Left colon (tissue), 2 donors: Measurements from ENCODE around the gene RSKR. TPM values are rescaled to one million over a fixed set of nuclear protein-coding genes. Genes with fewer than 3 reads are reported as not detected.
A peak's percentile ranks its signal among the peaks of the same experiment; 100 is the strongest.
"Not testable (repeated sequence)": the region's sequence is repeated elsewhere in the genome, so short reads cannot be mapped to it uniquely, and the experiment has no call there.

Experiments used
- ATAC-seq: fragments of 200-7000 bp; cut with Tn5 transposase; one replicate; pipeline ENCODE4 v1.9.1; 2020; ENCODE audit warnings: mild to moderate bottlenecking, moderate library complexity
- DNase-seq, 2 donors: peaks; one replicate each; pipeline ENCODE4 v3.0.0-alpha.2; 2020
- intact Hi-C, 2 donors: fragments of 100-400 bp; cut with DNase I in 1 of 2; cut with micrococcal nuclease in 1 of 2; formaldehyde crosslinking; loops; one replicate each; pipeline versions ENCODE4 v1.11.2 to v1.14.0; 2022; cut with DNase I, micrococcal nuclease
- total RNA-seq, 2 donors: library from RNA; stranded (reverse); fragmentation: NEBNext Ultra II Directional; extraction: Animal tissue kit (Norgen Biotek cat#: 25700); gene quantifications; one replicate each; pipeline ENCODE4 v1.2.1, GENCODE V29; 2021
- donor health status: DM: no; HTN: no; CAD: no.
- donor health status: DM: yes; HTN: yes; CAD: no.

Gene RSKR
- total RNA-seq, 2 donors from 2014 or later = 10.2 to 13.5 TPM

GRCh38 chr17:28592260-28592659 lies 21.7 kb downstream of the RSKR start:
- DNase-seq (no peak), ATAC-seq (no peak)
- intact Hi-C loops = no loop called here

- intact Hi-C loops = no loop called here
- no peak for DNase-seq
- no peak for ATAC-seq
Measured at GRCh38 chr17:28585851-28586250, 28.1 kb downstream of the RSKR start.

- no peak for DNase-seq
- no peak for ATAC-seq
- intact Hi-C loops = no loop called here
Measured at GRCh38 chr17:28584434-28584833, 29.6 kb downstream of the RSKR start.

GRCh38 chr17:28582513-28582912 lies 31.5 kb downstream of the RSKR start:
- intact Hi-C loops = no loop called here
- no peak for DNase-seq
- ATAC-seq = no peak

- ATAC-seq (no peak), DNase-seq (no peak)
- intact Hi-C loops = no loop called here
Measured at GRCh38 chr17:28580959-28581358, 33.0 kb downstream of the RSKR start.

GRCh38 chr17:28579526-28579925 lies 34.5 kb downstream of the RSKR start:
- DNase-seq = no peak
- no peak for ATAC-seq
- intact Hi-C loops = no loop called here

GRCh38 chr17:28578246-28579195 lies 35.5 kb downstream of the RSKR start:
- ATAC-seq = no peak
- intact Hi-C loops = no loop called here
- no peak for DNase-seq

- ATAC-seq (no peak), DNase-seq (no peak)
- intact Hi-C loops = no loop called here
Measured at GRCh38 chr17:28577466-28577824, 36.5 kb downstream of the RSKR start.

GRCh38 chr17:28576758-28577465 lies 37.1 kb downstream of the RSKR start, which contains the start of gene ALDOC:
Gene ALDOC, minus strand, starts transcription at chr17:28576895. Its CDS starts 1,363 bp downstream, at chr17:28575532.
- intact Hi-C loops = no loop called here
- DNase-seq (peak; percentile 98 to 100), ATAC-seq (peak; percentile 92)

- intact Hi-C loops, ATAC-seq, DNase-seq: not testable (repeated sequence)
Measured at GRCh38 chr17:28576016-28576415, 38.0 kb downstream of the RSKR start.

- intact Hi-C loops = no loop called here
- ATAC-seq (no peak), DNase-seq (no peak)
Measured at GRCh38 chr17:28575126-28575795, 38.7 kb downstream of the RSKR start.

- no peak for ATAC-seq
- intact Hi-C loops = no loop called here
Measured at GRCh38 chr17:28574526-28574925, 39.5 kb downstream of the RSKR start.

GRCh38 chr17:28573966-28574480 lies 40.0 kb downstream of the RSKR start:
- intact Hi-C loops = no loop called here
- no peak for ATAC-seq
- no peak for DNase-seq

More at GRCh38 chr17:28574526-28574925, 39.5 kb downstream of the RSKR start:
- no peak for DNase-seq

- no peak for ATAC-seq
- no peak for DNase-seq
- intact Hi-C loops = no loop called here
Measured at GRCh38 chr17:28573521-28573920, 40.5 kb downstream of the RSKR start.

GRCh38 chr17:28573040-28573380 lies 41.0 kb downstream of the RSKR start:
- no peak for ATAC-seq
- DNase-seq = no peak
- intact Hi-C loops = no loop called here

- no peak for DNase-seq
- intact Hi-C loops = no loop called here
- peak; percentile 40 for ATAC-seq
Measured at GRCh38 chr17:28572259-28573039, 41.5 kb downstream of the RSKR start.

- intact Hi-C loops = no loop called here
- DNase-seq (peak; percentile 96), ATAC-seq (peak; percentile 93)
Measured at GRCh38 chr17:28571361-28572122, 42.4 kb downstream of the RSKR start, which contains the start of gene PIGS. Gene PIGS, minus strand, starts transcription at chr17:28571524. Its CDS starts 28 bp downstream, at chr17:28571496.
